Measurements from ENCODE around the gene HMOX1.
"Not testable (repeated sequence)": the region's sequence is repeated elsewhere in the genome, so short reads cannot be mapped to it uniquely, and the experiment has no call there.

The HMOX1 gene

DNA sequence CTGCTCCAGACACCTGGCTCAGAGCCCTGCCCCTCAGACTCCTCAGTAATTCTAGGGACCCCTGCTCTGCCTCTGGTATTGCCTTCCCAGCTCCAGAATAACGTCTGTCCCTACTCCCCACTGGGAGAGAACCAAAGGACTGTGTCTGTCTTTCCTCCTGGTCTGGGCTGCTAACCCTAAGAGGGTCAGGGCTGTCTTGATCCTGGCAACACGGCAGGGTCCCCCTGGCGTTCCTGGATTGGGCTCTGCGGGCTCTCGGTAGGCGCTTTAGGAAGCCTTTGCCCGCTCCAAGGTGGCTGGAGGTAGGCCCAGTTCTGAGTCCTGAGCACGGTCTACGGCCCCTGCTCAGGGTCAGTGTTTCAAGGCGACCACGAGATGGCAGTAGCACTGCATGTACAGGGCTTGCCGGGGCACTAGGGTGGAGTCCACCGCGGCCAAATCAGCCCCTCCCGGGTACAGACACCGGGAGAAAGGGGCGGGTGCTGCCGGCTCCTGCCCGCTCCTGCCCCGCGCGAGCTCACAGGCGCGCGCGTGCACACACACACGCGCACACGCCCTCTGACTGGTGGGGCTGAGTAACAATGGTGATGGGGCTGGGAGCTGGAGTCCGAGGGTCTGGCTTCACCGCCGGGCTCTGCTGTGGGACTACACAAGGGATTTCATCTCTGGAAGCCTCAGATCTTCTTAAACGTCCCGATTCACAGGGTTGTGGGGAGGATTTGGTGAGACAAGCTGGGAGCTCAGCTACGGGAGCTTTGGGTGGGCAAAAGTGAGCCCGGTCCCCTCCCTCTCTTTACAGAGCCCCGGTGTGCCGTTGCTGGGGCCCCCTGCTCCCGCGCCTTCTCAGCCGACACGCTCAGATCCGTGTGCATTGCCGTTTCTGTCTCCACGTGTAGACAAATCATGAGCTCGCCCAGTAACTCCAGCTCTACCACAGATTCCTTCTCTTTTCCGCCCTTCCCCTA lies 30.1 kb upstream of the HMOX1 start:
- DNase-seq (ENCODE audit: low read depth) = peak; percentile 87

GRCh38 chr22:35352214-35353111 lies 28.4 kb upstream of the HMOX1 start:
- no peak for DNase-seq (ENCODE audit: low read depth)

DNA sequence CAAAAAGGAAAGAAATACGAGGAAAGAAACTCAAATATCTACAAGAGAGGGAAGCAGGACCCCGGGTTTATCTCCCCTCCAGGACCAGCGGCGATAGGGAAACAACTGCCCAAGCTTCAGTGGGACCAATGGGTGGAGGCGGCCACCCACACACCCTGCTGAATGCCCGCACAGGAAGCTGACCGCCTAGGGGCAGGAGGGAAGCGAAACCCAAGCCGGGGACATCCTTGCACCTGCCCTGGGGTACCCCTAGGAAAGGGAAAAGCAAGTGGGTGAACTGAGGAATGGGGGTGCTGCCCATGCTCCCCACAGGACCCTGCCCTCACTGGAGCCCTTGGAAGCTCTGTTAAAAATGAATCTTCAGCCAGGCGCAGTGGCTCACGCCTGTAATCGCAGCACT lies 27.6 kb upstream of the HMOX1 start:
- no peak for DNase-seq (ENCODE audit: low read depth)

DNA sequence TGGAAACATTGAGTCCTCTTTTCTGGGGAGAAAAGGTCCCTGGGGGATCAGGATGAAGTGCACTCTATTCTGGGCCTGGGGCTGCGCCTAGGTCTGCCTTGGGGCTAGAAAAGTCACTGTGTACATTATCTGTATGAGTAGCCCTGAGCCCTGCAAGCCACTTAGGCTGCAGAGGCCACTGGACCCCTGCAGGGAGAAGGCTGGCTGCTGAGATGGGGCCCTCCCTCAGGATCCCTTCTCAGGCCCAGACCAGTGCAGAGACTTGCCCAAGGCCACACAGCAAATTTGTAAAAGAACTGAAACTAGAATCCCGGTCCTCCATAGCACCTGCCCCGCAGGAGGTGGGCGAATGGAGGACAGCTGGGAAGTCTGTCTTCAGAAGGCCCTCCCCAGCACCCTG lies 26.8 kb upstream of the HMOX1 start:
- no peak for DNase-seq (ENCODE audit: low read depth)

- DNase-seq (ENCODE audit: low read depth) = no peak
These were observed 22.8 kb upstream of the HMOX1 start for GRCh38 chr22:35357883-35358621.

GRCh38 chr22:35359380-35360065 lies 21.4 kb upstream of the HMOX1 start:
- no peak for DNase-seq (ENCODE audit: low read depth)

GRCh38 chr22:35361001-35361558 lies 19.8 kb upstream of the HMOX1 start:
- DNase-seq (ENCODE audit: low read depth) = no peak

- DNase-seq (ENCODE audit: low read depth) = no peak
These were observed 17.3 kb upstream of the HMOX1 start for GRCh38 chr22:35363566-35364086.

DNA sequence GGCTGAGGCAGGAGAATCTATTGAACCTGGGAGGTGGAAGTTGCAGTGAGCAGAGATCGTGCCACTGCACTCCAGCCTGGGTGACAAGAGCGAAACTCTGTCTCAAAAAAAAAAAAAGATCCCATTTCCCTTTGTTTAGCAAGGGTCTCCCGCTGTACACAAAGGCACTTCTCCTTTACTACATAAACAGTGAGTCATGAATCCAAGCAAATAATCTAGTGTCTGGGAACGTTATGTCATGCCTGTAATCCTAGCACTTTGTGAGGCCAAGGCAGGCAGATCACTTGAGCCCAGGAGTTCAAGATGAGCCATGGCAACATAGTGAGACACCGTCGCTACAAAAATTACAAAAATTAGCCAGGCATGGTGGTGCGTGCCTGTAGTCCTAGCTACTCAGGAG lies 16.7 kb upstream of the HMOX1 start:
- not testable (repeated sequence) for DNase-seq (ENCODE audit: low read depth)

DNA sequence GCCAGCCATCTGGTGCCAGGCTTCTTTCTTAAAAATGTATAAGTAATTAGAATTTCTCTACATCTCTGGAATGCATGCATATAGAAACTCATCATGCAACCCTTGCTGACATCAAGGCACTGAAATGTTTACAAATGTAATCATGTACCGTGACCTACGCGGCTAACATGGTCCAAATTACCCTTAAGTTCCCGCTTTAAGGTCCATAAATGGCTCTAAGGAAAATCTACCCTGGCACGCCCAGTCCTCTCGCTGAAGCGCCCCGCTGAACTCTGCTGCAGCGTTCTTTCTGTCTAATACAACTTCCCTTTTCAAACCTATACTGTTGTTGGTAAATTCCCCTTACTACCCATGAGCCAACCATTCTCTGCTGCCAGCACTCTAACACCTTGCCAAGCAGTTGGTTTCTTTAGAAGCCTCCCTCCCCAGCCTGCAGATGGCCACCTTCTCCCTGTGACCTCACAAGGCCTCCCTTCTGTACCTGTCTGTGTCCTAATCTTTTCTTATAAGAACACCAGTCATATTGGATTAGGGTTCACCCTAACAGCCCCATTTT lies 13.5 kb upstream of the HMOX1 start:
- no peak for DNase-seq (ENCODE audit: low read depth)

- DNase-seq (ENCODE audit: low read depth) = no peak
These were observed 12.5 kb upstream of the HMOX1 start for GRCh38 chr22:35368386-35368785.

DNA sequence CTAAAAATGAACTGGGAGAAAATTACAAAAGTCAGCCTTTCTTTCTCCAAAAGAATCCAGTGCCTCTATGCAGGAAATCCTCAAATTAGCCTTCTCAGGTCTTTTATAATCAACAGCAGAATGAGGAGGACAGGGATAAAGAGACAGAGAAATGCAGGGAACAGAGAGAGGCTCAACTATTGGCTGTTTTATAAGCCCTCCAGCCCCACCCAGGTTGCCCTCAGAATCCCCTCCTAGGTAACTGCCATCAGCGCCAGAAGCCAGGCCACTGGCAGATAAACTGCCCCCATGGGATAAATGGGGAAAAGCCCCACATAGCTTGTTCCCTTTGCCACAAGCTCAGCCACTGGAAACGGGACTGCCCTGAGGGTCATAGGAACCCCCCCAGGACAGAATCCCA lies 10.9 kb upstream of the HMOX1 start:
- no peak for DNase-seq (ENCODE audit: low read depth)

DNA sequence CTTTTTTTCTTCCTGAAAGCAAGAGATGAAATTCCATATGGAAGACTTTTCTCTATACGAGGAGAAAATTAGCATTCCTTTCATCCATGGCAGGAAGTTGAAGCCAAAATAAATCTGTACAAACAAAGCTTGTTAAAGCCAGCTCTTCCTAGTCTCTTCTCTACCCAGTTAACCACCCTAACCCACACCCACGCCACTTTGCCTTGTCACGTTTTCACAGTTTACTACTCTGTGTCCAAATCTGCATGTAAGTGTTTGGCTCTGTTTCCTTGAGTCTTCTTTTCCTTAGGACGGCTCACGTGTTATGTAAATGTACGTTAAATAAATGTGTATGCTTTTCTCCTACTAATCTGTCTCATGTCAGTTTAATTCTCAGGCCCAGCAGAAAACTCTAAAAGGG lies 7.1 kb upstream of the HMOX1 start:
- no peak for DNase-seq (ENCODE audit: low read depth)

DNA sequence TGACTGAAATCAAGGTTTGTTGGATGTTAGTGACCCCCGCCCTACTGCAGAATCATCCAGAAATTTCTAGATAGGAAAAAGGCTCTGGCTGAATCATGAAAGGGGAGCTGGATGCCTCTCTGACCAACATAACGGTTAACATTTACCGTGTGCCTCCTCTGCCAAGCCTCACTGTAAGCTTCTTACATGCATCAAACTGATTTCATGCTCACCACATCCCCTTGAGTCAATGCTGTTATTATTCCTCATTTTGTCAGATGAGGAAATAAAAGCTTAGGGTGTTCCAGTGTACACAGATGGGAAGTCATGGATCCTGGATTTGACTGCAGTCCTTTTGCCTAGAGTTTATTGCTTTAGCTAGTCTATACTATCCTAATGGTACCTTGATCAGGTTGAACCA lies 5.9 kb upstream of the HMOX1 start:
- no peak for DNase-seq (ENCODE audit: low read depth)

DNA sequence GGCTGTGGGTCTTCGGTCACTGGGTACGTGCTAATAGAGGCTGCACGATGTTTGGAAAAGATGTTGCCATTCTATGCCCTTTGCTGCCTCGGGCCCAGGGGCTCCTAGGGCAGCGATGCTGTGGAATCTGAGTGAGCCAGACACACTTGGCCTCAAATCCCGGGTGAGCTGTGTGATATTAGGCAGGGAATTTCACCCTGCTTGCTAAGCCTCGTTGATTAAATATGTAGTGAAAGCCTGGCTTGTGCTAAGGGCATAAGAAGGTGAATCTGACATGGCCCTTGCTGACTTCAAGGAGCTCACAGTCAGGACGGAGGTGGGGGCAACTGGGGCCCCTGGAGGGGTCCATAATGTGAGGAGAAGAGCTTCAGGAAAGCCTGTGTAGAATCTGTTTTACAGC lies 5.4 kb upstream of the HMOX1 start:
- DNase-seq (ENCODE audit: low read depth) = no peak

GRCh38 chr22:35376728-35377472 lies 4.0 kb upstream of the HMOX1 start:
- peak; percentile 99 for DNase-seq (ENCODE audit: low read depth)

DNA sequence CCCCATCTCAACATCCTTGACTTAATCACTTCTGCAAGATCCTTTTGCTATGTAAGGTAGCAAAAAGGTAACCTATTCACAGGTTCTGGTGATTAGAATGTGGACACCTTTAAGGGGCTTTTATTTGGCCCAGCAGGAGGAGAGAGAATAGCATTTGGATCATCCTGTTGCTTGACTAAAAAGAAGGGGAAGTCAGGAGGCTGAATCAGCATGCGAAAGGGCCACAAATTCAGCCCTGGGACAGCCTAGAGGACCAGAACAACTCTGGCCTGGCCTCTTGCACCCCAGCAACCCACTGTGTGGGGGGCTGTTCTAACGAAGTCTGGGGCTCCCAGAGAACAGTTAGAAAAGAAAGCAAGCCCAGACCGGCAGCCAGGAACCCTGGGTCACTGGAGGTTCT lies 3.2 kb upstream of the HMOX1 start:
- no peak for DNase-seq (ENCODE audit: low read depth)

GRCh38 chr22:35378621-35379020 lies 2.3 kb upstream of the HMOX1 start:
- no peak for DNase-seq (ENCODE audit: low read depth)

DNA sequence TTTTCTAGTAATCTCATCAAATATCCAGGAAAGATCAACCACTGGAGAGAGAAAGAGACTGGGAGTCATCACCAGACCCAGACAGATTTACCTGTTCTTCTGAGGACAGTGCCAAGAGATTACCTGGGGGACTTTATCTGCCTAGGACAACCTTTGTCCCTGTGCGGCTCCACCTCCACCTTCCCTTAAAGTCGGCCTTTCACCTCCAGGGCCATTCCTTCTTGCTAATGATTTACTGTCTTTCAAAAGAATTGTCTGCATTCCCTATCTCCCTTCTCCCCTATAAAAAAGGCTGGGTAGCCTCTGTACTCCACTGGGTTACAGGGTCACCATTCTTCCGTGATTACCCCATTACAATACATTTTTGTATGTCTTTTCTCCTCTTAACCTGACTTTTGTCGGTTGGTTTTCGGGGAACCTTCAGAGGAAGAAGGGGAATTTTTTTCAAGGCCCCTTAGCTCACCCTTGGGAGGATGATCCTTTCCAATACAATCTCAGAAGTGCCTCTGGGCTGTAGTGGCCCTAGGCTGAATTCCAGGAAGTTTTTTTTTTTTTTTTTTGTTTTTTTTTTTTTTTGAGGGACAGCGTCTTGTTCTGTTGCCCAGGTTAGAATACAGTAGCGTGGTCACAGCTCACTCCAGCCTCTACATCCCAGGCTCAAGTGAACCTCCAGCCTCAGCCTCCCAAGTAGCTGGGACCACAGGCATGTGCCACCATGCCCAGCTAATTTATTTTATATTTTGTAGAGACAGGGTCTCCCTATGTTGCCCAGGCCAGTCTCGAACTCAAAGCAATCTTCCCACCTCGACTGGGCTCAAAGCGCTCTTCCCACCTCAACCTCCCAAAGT lies 1.5 kb upstream of the HMOX1 start:
- DNase-seq (ENCODE audit: low read depth) = no peak

All from GM04504 (cell line).